KBM-7 (cell line): ENCODE measurements around the gene ABCC3.
"Not testable (repeated sequence)": the region's sequence is repeated elsewhere in the genome, so short reads cannot be mapped to it uniquely, and the experiment has no call there.

Experiments
- DNase-seq: peaks from one replicate; pipeline ENCODE4 v3.0.0-alpha.2; 2015
- in situ Hi-C: fragments of 300-500 bp; cut with MboI; formaldehyde crosslinking; loops from 2 replicates; pipeline ENCODE4 v1.14.3; 2020; ENCODE audit warnings: low sequenced_read_pairs, low pct_unique_long_range_greater_than_20kb, mixed read lengths

The ABCC3 gene

GRCh38 chr17:50680126-50680525, 45.4 kb downstream of the ABCC3 start:
- in situ Hi-C loops: no loop called here
- no peak for DNase-seq

GRCh38 chr17:50680543-50681262, 46.0 kb downstream of the ABCC3 start:
- in situ Hi-C loops, DNase-seq: not testable (repeated sequence)

- DNase-seq: peak; percentile 81
- in situ Hi-C loops: no loop called here
Observed at GRCh38 chr17:50681263-50682200, 46.9 kb downstream of the ABCC3 start.

GRCh38 chr17:50682441-50682840, 47.8 kb downstream of the ABCC3 start:
- no peak for DNase-seq
- in situ Hi-C loops: no loop called here

GRCh38 chr17:50682938-50683337, 48.3 kb downstream of the ABCC3 start:
- in situ Hi-C loops: no loop called here

GRCh38 chr17:50683434-50684287, 49.0 kb downstream of the ABCC3 start:
- in situ Hi-C loops: no loop called here
- DNase-seq: no peak

More at GRCh38 chr17:50682938-50683337, 48.3 kb downstream of the ABCC3 start:
- DNase-seq: no peak

- no peak for DNase-seq
Observed at GRCh38 chr17:50684288-50684611, 49.6 kb downstream of the ABCC3 start.

GRCh38 chr17:50684612-50685333, 50.1 kb downstream of the ABCC3 start:
- in situ Hi-C loops: no loop called here
- DNase-seq: no peak

More at GRCh38 chr17:50684288-50684611, 49.6 kb downstream of the ABCC3 start:
- in situ Hi-C loops: no loop called here

- in situ Hi-C loops: no loop called here
- no peak for DNase-seq
Observed at GRCh38 chr17:50685334-50685665, 50.6 kb downstream of the ABCC3 start.

- in situ Hi-C loops: no loop called here
- DNase-seq: no peak
Observed at GRCh38 chr17:50685691-50686493, 51.2 kb downstream of the ABCC3 start.

GRCh38 chr17:50686494-50687199, 52.0 kb downstream of the ABCC3 start:
- in situ Hi-C loops: no loop called here
- no peak for DNase-seq

GRCh38 chr17:50687200-50688066, 52.8 kb downstream of the ABCC3 start:
- in situ Hi-C loops: no loop called here
- DNase-seq: no peak

GRCh38 chr17:50688245-50688644, 53.6 kb downstream of the ABCC3 start:
- in situ Hi-C loops: no loop called here
- DNase-seq: no peak

- DNase-seq: no peak
- in situ Hi-C loops: no loop called here
Observed at GRCh38 chr17:50689251-50689650, 54.6 kb downstream of the ABCC3 start.

- in situ Hi-C loops: no loop called here
- no peak for DNase-seq
Observed at GRCh38 chr17:50689956-50690886, 55.5 kb downstream of the ABCC3 start.
